ENCODE data around the gene DHRS12.

The DHRS12 gene

GRCh38 chr13:51843529-51843928, 39.6 kb upstream of the DHRS12 start:
- Histone ChIP-seq H3K4me1 (ENCODE audit: insufficient read depth, low read length, severe bottlenecking) (peaks cover 7% of the 10 kb centered on the region), H4K20me1 (ENCODE audit: insufficient read depth, low read length) (no peaks in the 10 kb centered on the region), H3K4me3 (ENCODE audit: low read depth, low read length, poor library complexity, severe bottlenecking) (no peak overlapping the region), H3K4me2 (ENCODE audit: low read length) (no peak overlapping the region), H3K27me3 (ENCODE audit: insufficient read depth, low read length) (no peaks in the 10 kb centered on the region), H2AFZ (ENCODE audit: low read length) (no peak overlapping the region), H3K36me3 (ENCODE audit: insufficient read depth, low read length) (no peaks in the 10 kb centered on the region), H3K9me3 (ENCODE audit: low read length) (no peaks in the 10 kb centered on the region), H3K27ac (ENCODE audit: low read depth, low read length, poor library complexity, severe bottlenecking) (no peak overlapping the region), H3K79me2 (ENCODE audit: insufficient read depth, low read length) (no peaks in the 10 kb centered on the region), H3K9me2 (ENCODE audit: low read depth, low read length) (no peaks in the 10 kb centered on the region), H3F3A (ENCODE audit: insufficient read depth, low read length) (no peaks in the 10 kb centered on the region), H3K9ac (ENCODE audit: low read length) (no peak overlapping the region)
- TF ChIP-seq CTCF (IDR thresholded peaks at IDR 0.05; ENCODE audit: low read length): no peak
- TF ChIP-seq EZH2 (IDR thresholded peaks at IDR 0.05; ENCODE audit: borderline replicate concordance, low read length): no peak

- Histone ChIP-seq H3K27ac (ENCODE audit: low read depth, low read length, poor library complexity, severe bottlenecking) (no peak overlapping the region), H3K79me2 (ENCODE audit: insufficient read depth, low read length) (no peaks in the 10 kb centered on the region), H3F3A (ENCODE audit: insufficient read depth, low read length) (no peaks in the 10 kb centered on the region), H3K4me1 (ENCODE audit: insufficient read depth, low read length, severe bottlenecking) (peaks cover 7% of the 10 kb centered on the region), H3K9me2 (ENCODE audit: low read depth, low read length) (no peaks in the 10 kb centered on the region), H3K9me3 (ENCODE audit: low read length) (no peaks in the 10 kb centered on the region), H4K20me1 (ENCODE audit: insufficient read depth, low read length) (no peaks in the 10 kb centered on the region), H3K4me2 (ENCODE audit: low read length) (no peak overlapping the region), H3K9ac (ENCODE audit: low read length) (no peak overlapping the region), H3K36me3 (ENCODE audit: insufficient read depth, low read length) (no peaks in the 10 kb centered on the region), H3K27me3 (ENCODE audit: insufficient read depth, low read length) (no peaks in the 10 kb centered on the region), H3K4me3 (ENCODE audit: low read depth, low read length, poor library complexity, severe bottlenecking) (no peak overlapping the region), H2AFZ (ENCODE audit: low read length) (no peak overlapping the region)
- no peak for TF ChIP-seq EZH2 (IDR thresholded peaks at IDR 0.05; ENCODE audit: borderline replicate concordance, low read length)
- no peak for TF ChIP-seq CTCF (IDR thresholded peaks at IDR 0.05; ENCODE audit: low read length)
Observed at GRCh38 chr13:51841732-51842131, 37.8 kb upstream of the DHRS12 start.

GRCh38 chr13:51840917-51841316, 37.0 kb upstream of the DHRS12 start:
- peaks cover 7% of the 10 kb centered on the region for H3K4me1 ChIP-seq (ENCODE audit: insufficient read depth, low read length, severe bottlenecking)
- TF ChIP-seq EZH2 (IDR thresholded peaks at IDR 0.05; ENCODE audit: borderline replicate concordance, low read length): no peak
- no peak for TF ChIP-seq CTCF (IDR thresholded peaks at IDR 0.05; ENCODE audit: low read length)
- no peak overlapping the region for H2AFZ ChIP-seq (ENCODE audit: low read length)
- no peaks in the 10 kb centered on the region for H3F3A ChIP-seq (ENCODE audit: insufficient read depth, low read length)
- H3K79me2 ChIP-seq (ENCODE audit: insufficient read depth, low read length): no peaks in the 10 kb centered on the region
- no peak overlapping the region for H3K27ac ChIP-seq (ENCODE audit: low read depth, low read length, poor library complexity, severe bottlenecking)
- no peak overlapping the region for H3K4me3 ChIP-seq (ENCODE audit: low read depth, low read length, poor library complexity, severe bottlenecking)
- H4K20me1 ChIP-seq (ENCODE audit: insufficient read depth, low read length): no peaks in the 10 kb centered on the region
- H3K9ac ChIP-seq (ENCODE audit: low read length): no peak overlapping the region
- H3K9me3 ChIP-seq (ENCODE audit: low read length): no peaks in the 10 kb centered on the region
- no peak overlapping the region for H3K4me2 ChIP-seq (ENCODE audit: low read length)
- H3K9me2 ChIP-seq (ENCODE audit: low read depth, low read length): no peaks in the 10 kb centered on the region
- H3K36me3 ChIP-seq (ENCODE audit: insufficient read depth, low read length): no peaks in the 10 kb centered on the region
- no peaks in the 10 kb centered on the region for H3K27me3 ChIP-seq (ENCODE audit: insufficient read depth, low read length)

Data from OCI-LY1 (cell line).